Measurements from ENCODE around the gene TCEA2.

- TF ChIP-seq CTCF (IDR thresholded peaks at IDR 0.05; ENCODE audit: insufficient read depth, low read length, poor library complexity, severe bottlenecking) (no peak), EZH2phosphoT487 (conservative IDR thresholded peaks at IDR 0.05; ENCODE audit: low read length) (no peak)
These were observed 12.6 kb downstream of the TCEA2 start for GRCh38 chr20:64075556-64075955.
